CD4-positive, alpha-beta memory T cell (primary cell): ENCODE results near the gene MEIS2. TPM values are rescaled to one million over a fixed set of nuclear protein-coding genes. Genes with fewer than 3 reads are reported as not detected.

Experiments used
- CTCF ChIA-PET: fragments of 350-600 bp; sonication (Branson Sonifier 250); formaldehyde crosslinking; loops from one replicate; lab custom pipeline; 2021; ENCODE audit warnings: inconsistent platforms; ENCODE audit not compliant: partially characterized antibody; lab: Charles Lee
- POLR2A ChIA-PET: fragments of 350-600 bp; sonication (Branson Sonifier 250); formaldehyde crosslinking; loops from one replicate; lab custom pipeline; 2021; ENCODE audit not compliant: partially characterized antibody; lab: Charles Lee
- DNase-seq, 5 donors: peaks; one replicate each; pipeline versions ENCODE4 v3.0.0 to v3.0.0-alpha.2; 2020 to 2022; ENCODE audit warnings: mixed read lengths in 1 of 5
- H3K27ac ChIP-seq: one replicate; pipeline ENCODE4 v1.7.0; 2013; ENCODE audit warnings: low read depth, low read length
- H3K27me3 ChIP-seq: 2 replicates; pipeline ENCODE4 v1.7.0; 2013; ENCODE audit warnings: mild to moderate bottlenecking, low read length, moderate library complexity; ENCODE audit not compliant: insufficient read depth
- H3K36me3 ChIP-seq: 2 replicates; pipeline ENCODE4 v1.7.0; 2013; ENCODE audit warnings: mild to moderate bottlenecking, low read length, moderate library complexity; ENCODE audit not compliant: insufficient read depth
- H3K4me1 ChIP-seq: 2 replicates; pipeline ENCODE4 v1.7.0; 2013; ENCODE audit warnings: mild to moderate bottlenecking, low read length, moderate library complexity; ENCODE audit not compliant: insufficient read depth
- H3K4me3 ChIP-seq, 2 donors: one replicate each; pipeline ENCODE4 v1.7.0; 2013; ENCODE audit warnings: low read length in 2 of 2, mild to moderate bottlenecking in 1 of 2
- H3K9me3 ChIP-seq, 2 donors: one replicate each; pipeline ENCODE4 v1.7.0; 2013; ENCODE audit warnings: low read length in 2 of 2, control low read depth in 1 of 2; ENCODE audit not compliant: control insufficient read depth in 1 of 2
- H3K27ac Mint-ChIP-seq, 7 donors: one replicate each; pipeline ENCODE4 v1.8.0; 2020 to 2021; ENCODE audit warnings: mixed read lengths in 7 of 7, mild to moderate bottlenecking in 6 of 7, inconsistent platforms in 3 of 7, moderate library complexity in 3 of 7
- H3K27me3 Mint-ChIP-seq, 2 donors: one replicate each; pipeline ENCODE4 v1.8.0; 2020 to 2021; ENCODE audit warnings: mixed read lengths in 2 of 2
- H3K36me3 Mint-ChIP-seq, 2 donors: one replicate each; pipeline ENCODE4 v1.8.0; 2020 to 2021; ENCODE audit warnings: mixed read lengths in 2 of 2, inconsistent platforms in 1 of 2, mild to moderate bottlenecking in 1 of 2
- H3K4me1 Mint-ChIP-seq, 4 donors: one replicate each; pipeline ENCODE4 v1.8.0; 2020 to 2021; ENCODE audit warnings: mixed read lengths in 4 of 4, mild to moderate bottlenecking in 1 of 4
- H3K4me3 Mint-ChIP-seq, 8 donors: one replicate each; pipeline ENCODE4 v1.8.0; 2020 to 2021; ENCODE audit warnings: mixed read lengths in 8 of 8, mild to moderate bottlenecking in 7 of 8, moderate library complexity in 6 of 8, inconsistent platforms in 3 of 8
- H3K9me3 Mint-ChIP-seq, 8 donors: one replicate each; pipeline ENCODE4 v1.8.0; 2020 to 2021; ENCODE audit warnings: mixed read lengths in 8 of 8, mild to moderate bottlenecking in 5 of 8, inconsistent platforms in 3 of 8, moderate library complexity in 1 of 8
- intact Hi-C: fragments of 100-400 bp; cut with micrococcal nuclease; formaldehyde crosslinking; loops from one replicate; pipeline ENCODE4 v1.15.1; 2023
- polyA plus RNA-seq, 2 donors: library from polyadenylated mRNA; unstranded; fragments of 300-500 nt; fragmentation: Illumina TruSeq; gene quantifications; one replicate each; pipeline ENCODE4 v1.2.3, GENCODE V29; 2021
- total RNA-seq, 2 experiments: library from RNA; stranded (reverse); gene quantifications; one replicate each; pipeline ENCODE4 v1.2.3, GENCODE V29; 2021

Gene MEIS2
- total and polyA plus RNA-seq, 4 experiments from 2014 or later = not detected

- ChIA-PET CTCF (no interaction called here), POLR2A (no interaction called here)
- Histone ChIP-seq H3K36me3 (no peaks in the 10 kb centered on the region), H3K4me3 (no peak overlapping the region), H3K27ac (no peak overlapping the region), H3K4me1 (no peaks in the 10 kb centered on the region), H3K27me3 (no peaks in the 10 kb centered on the region), H3K9me3 (no peaks in the 10 kb centered on the region)
- H3K4me3 Mint-ChIP-seq = no peak overlapping the region
- H3K27ac Mint-ChIP-seq = no peak overlapping the region
- H3K4me1 Mint-ChIP-seq = no peaks in the 10 kb centered on the region
- no peaks in the 10 kb centered on the region for H3K36me3 Mint-ChIP-seq
- H3K27me3 Mint-ChIP-seq = peaks cover 0 to 2% of the 10 kb centered on the region in 2 donors
- intact Hi-C loops = no loop called here
- DNase-seq = no peak
- H3K9me3 Mint-ChIP-seq = peaks cover 0 to 7% (median 0%) of the 10 kb centered on the region in 8 donors
Measured at GRCh38 chr15:36858423-36858822, 241.9 kb downstream of the MEIS2 start.

GRCh38 chr15:36856339-36856973, 243.9 kb downstream of the MEIS2 start:
- peaks cover 0 to 7% (median under 1%) of the 10 kb centered on the region in 8 donors for H3K9me3 Mint-ChIP-seq
- H3K4me3 Mint-ChIP-seq = no peak overlapping the region
- H3K9me3 ChIP-seq = no peaks in the 10 kb centered on the region
- H3K4me1 ChIP-seq = no peaks in the 10 kb centered on the region
- no peak overlapping the region for H3K27ac ChIP-seq
- H3K27ac Mint-ChIP-seq = no peak overlapping the region
- H3K4me3 ChIP-seq = no peak overlapping the region
- peaks cover 0 to 2% of the 10 kb centered on the region in 2 donors for H3K27me3 Mint-ChIP-seq
- H3K36me3 ChIP-seq = no peaks in the 10 kb centered on the region
- no peak for DNase-seq
- no peaks in the 10 kb centered on the region for H3K27me3 ChIP-seq
- H3K4me1 Mint-ChIP-seq = no peaks in the 10 kb centered on the region
- H3K36me3 Mint-ChIP-seq = no peaks in the 10 kb centered on the region
- ChIA-PET CTCF (no interaction called here), POLR2A (no interaction called here)
- intact Hi-C loops = no loop called here

DNA sequence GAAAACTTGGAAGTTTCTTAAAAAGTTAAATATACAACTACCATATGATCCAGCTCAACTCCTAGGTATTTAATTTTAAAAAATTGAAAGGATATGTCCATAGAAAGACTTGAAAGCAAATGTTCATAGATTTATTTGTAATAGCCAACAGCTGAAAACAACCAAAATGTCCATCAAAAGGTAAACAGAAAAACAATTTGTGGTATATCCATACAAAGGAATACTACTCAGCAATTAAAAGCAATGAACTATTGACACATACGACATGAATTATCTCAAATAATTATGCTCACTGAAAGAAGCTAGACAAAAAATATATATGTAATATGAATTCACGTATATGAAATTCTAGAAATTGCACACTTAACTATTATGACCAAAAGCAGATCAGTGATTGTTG, 249.5 kb downstream of the MEIS2 start:
- POLR2A ChIA-PET = no interaction called here
- no peak overlapping the region for H3K4me3 ChIP-seq

DNA sequence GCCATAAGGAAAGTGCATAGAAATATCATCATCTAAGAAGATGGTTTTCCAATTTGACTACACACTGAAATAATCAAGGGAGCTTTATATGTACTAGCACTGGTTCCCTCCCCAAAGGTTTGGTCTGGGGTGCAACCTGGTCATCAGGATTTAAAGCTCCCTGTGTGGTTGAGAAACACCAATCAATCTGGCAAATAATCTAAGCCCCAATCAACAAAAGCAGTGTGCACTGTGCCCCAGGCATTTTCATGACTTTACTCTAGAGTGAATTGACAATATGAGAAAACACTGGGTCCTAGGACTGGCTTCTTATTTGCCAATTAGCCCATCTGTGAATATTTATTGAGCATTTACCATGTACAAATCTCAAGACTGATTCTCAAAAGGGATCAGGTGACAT, 255.1 kb downstream of the MEIS2 start:
- no peak for DNase-seq
- Histone ChIP-seq H3K27ac (no peak overlapping the region), H3K4me3 (no peak overlapping the region), H3K4me1 (no peaks in the 10 kb centered on the region), H3K36me3 (no peaks in the 10 kb centered on the region), H3K9me3 (no peaks in the 10 kb centered on the region), H3K27me3 (no peaks in the 10 kb centered on the region)
- Mint-ChIP-seq H3K27ac (no peak overlapping the region), H3K4me1 (no peaks in the 10 kb centered on the region), H3K9me3 (peaks cover 0 to 6% (median 0%) of the 10 kb centered on the region in 8 donors), H3K4me3 (no peak overlapping the region), H3K27me3 (peaks cover 6 to 9% of the 10 kb centered on the region in 2 donors), H3K36me3 (no peaks in the 10 kb centered on the region)
- POLR2A ChIA-PET = no interaction called here
- CTCF ChIA-PET = no interaction called here
- intact Hi-C loops = no loop called here

More for the DNA sequence above, 249.5 kb downstream of the MEIS2 start:
- Histone ChIP-seq H3K27ac (no peak overlapping the region), H3K4me1 (no peaks in the 10 kb centered on the region), H3K27me3 (no peaks in the 10 kb centered on the region), H3K9me3 (no peaks in the 10 kb centered on the region), H3K36me3 (no peaks in the 10 kb centered on the region)
- no peak for DNase-seq
- intact Hi-C loops = no loop called here
- Mint-ChIP-seq H3K27me3 (peaks cover 2 to 7% of the 10 kb centered on the region in 2 donors), H3K27ac (no peak overlapping the region), H3K9me3 (peaks cover 0 to 5% (median 3%) of the 10 kb centered on the region in 8 donors), H3K4me3 (no peak overlapping the region), H3K4me1 (no peaks in the 10 kb centered on the region), H3K36me3 (no peaks in the 10 kb centered on the region)
- CTCF ChIA-PET = no interaction called here

DNA sequence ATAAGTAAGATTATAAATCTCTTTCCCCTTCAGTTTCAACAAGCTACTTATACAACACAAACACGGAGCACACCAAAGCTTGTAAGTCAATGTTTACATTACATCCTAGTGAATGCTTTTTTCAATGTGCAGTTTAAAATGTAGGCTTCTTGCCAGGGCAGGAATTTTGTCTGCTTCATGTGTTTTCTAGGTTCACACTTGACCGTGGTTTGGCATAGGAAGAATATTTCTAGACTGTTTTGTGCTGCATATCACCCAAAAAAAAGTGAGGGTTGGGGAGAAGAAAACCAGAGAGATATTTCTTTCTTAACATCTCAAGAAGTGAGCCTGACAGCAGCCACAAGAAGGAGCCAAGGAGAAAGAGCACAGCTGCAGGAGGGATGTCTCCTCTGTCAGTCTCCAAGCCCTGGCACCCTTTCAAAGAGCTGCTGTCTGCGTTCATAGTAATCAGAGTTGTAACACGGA, 255.8 kb downstream of the MEIS2 start:
- POLR2A ChIA-PET = no interaction called here
- no peak overlapping the region for H3K4me3 ChIP-seq
- peaks cover 0 to 6% (median 0%) of the 10 kb centered on the region in 8 donors for H3K9me3 Mint-ChIP-seq

DNA sequence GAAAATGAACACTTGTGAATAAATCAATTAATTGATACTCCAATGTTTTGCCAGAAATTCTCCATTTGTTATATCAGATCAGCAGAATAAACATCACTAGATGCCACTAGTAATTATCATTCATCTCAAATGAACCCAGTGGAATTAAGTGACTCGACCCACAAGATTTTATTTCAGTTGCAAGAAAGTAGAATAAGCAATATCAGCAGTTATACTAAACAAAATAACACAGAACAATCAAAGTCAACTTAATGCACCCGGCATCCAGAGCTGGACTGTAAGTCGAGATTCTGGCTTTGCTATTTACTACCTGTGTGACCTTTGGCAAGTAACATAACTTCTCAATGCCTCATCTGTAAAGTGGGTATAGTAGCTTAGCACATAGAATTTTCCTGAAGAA, 256.5 kb downstream of the MEIS2 start:
- DNase-seq = no peak
- H3K4me3 ChIP-seq = no peak overlapping the region
- no peaks in the 10 kb centered on the region for H3K36me3 Mint-ChIP-seq
- H3K36me3 ChIP-seq = no peaks in the 10 kb centered on the region
- no peak overlapping the region for H3K27ac Mint-ChIP-seq
- POLR2A ChIA-PET = no interaction called here
- no peak overlapping the region for H3K4me3 Mint-ChIP-seq
- H3K9me3 ChIP-seq = no peaks in the 10 kb centered on the region
- intact Hi-C loops = no loop called here
- no peaks in the 10 kb centered on the region for H3K27me3 ChIP-seq
- CTCF ChIA-PET = no interaction called here
- H3K9me3 Mint-ChIP-seq = peaks cover 0 to 4% (median 0%) of the 10 kb centered on the region in 8 donors
- peaks cover 6 to 9% of the 10 kb centered on the region in 2 donors for H3K27me3 Mint-ChIP-seq
- no peak overlapping the region for H3K27ac ChIP-seq
- H3K4me1 ChIP-seq = no peaks in the 10 kb centered on the region
- H3K4me1 Mint-ChIP-seq = no peaks in the 10 kb centered on the region

More for the DNA sequence above, 255.8 kb downstream of the MEIS2 start:
- H3K4me1 Mint-ChIP-seq = no peaks in the 10 kb centered on the region
- CTCF ChIA-PET = no interaction called here
- no peak overlapping the region for H3K4me3 Mint-ChIP-seq
- no peak overlapping the region for H3K27ac Mint-ChIP-seq
- no peaks in the 10 kb centered on the region for H3K9me3 ChIP-seq
- H3K27me3 Mint-ChIP-seq = peaks cover 6 to 9% of the 10 kb centered on the region in 2 donors
- no peaks in the 10 kb centered on the region for H3K36me3 Mint-ChIP-seq
- no peaks in the 10 kb centered on the region for H3K4me1 ChIP-seq
- DNase-seq = no peak
- no peaks in the 10 kb centered on the region for H3K36me3 ChIP-seq
- H3K27ac ChIP-seq = no peak overlapping the region
- no peaks in the 10 kb centered on the region for H3K27me3 ChIP-seq
- intact Hi-C loops = no loop called here

DNA sequence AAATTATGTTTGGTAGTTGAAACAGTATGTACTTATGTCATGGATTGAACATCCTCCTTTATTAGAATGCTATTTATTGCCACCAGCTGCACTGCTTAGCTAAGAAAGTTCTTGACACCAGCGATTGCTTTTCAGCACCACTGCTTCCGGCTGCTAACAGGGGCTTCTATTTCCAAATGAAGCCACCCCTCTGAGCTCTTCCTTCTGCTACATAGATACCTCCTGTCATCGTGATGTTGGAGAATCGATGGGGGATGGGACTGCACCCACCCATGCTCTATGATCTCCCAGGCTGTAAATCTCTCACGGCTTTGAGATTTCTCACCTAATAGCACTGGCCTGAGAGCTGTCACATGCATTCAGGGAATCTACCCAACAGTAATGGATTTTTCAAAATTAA, 259.2 kb downstream of the MEIS2 start:
- Histone ChIP-seq H3K36me3 (no peaks in the 10 kb centered on the region), H3K27ac (no peak overlapping the region), H3K27me3 (no peaks in the 10 kb centered on the region), H3K4me1 (no peaks in the 10 kb centered on the region), H3K9me3 (no peaks in the 10 kb centered on the region), H3K4me3 (no peak overlapping the region)
- Mint-ChIP-seq H3K36me3 (no peaks in the 10 kb centered on the region), H3K4me3 (no peak overlapping the region), H3K27me3 (peaks cover 6% of the 10 kb centered on the region in 2 donors), H3K27ac (no peak overlapping the region), H3K4me1 (no peaks in the 10 kb centered on the region), H3K9me3 (peaks cover 0 to 4% (median 0%) of the 10 kb centered on the region in 8 donors)
- ChIA-PET CTCF (no interaction called here), POLR2A (no interaction called here)
- DNase-seq = no peak
- intact Hi-C loops = no loop called here
